Stomach (tissue), 4 donors: ENCODE measurements around the gene CAPN9.

Experiments used
- POLR2A ChIP-seq, 4 donors: fragments of 450-650 bp; IDR thresholded peaks; one replicate each; pipeline ENCODE4 v1.6.1; 2016; ENCODE audit warnings: antibody characterized with exemption in 4 of 4, control low read depth in 2 of 4, mild to moderate bottlenecking in 1 of 4, moderate library complexity in 1 of 4
- TF ChIP-seq, protein P1 (sequence below), 7 experiments: fragments of 450-650 bp in 4 of 7; fragments of 200-600 bp in 3 of 7; sonication (generic) in 3 of 7; IDR thresholded peaks; one replicate each; pipeline ENCODE4 v1.5.1; 2016 to 2019; ENCODE audit warnings: antibody characterized with exemption in 7 of 7, control low read depth in 2 of 7, mild to moderate bottlenecking in 1 of 7

GRCh38 chr1:230816018-230816417 is 68.8 kb downstream of the CAPN9 start:
- TF ChIP-seq POLR2A (IDR thresholded peaks at IDR 0.05): no peak
- TF ChIP-seq, protein P1, sequence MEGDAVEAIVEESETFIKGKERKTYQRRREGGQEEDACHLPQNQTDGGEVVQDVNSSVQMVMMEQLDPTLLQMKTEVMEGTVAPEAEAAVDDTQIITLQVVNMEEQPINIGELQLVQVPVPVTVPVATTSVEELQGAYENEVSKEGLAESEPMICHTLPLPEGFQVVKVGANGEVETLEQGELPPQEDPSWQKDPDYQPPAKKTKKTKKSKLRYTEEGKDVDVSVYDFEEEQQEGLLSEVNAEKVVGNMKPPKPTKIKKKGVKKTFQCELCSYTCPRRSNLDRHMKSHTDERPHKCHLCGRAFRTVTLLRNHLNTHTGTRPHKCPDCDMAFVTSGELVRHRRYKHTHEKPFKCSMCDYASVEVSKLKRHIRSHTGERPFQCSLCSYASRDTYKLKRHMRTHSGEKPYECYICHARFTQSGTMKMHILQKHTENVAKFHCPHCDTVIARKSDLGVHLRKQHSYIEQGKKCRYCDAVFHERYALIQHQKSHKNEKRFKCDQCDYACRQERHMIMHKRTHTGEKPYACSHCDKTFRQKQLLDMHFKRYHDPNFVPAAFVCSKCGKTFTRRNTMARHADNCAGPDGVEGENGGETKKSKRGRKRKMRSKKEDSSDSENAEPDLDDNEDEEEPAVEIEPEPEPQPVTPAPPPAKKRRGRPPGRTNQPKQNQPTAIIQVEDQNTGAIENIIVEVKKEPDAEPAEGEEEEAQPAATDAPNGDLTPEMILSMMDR (IDR thresholded peaks at IDR 0.05): no peak
